Sigmoid colon (tissue), 7 donors: Measurements from ENCODE around the gene FADS1. TPM values are rescaled to one million over a fixed set of nuclear protein-coding genes. Genes with fewer than 3 reads are reported as not detected.

ENCODE experiments used
- DNase-seq: peaks from one replicate; pipeline ENCODE4 v3.0.0-alpha.2; 2019
- H3K27ac ChIP-seq, 4 donors: fragments of 200-600 bp; sonication (generic); one replicate each; pipeline ENCODE4 v1.5.1; 2016 to 2019; ENCODE audit warnings: mild to moderate bottlenecking in 1 of 4
- H3K27me3 ChIP-seq, 3 donors: fragments of 200-600 bp; sonication (generic); one replicate each; pipeline ENCODE4 v1.5.1; 2019; ENCODE audit warnings: mild to moderate bottlenecking in 1 of 3
- H3K36me3 ChIP-seq, 4 donors: fragments of 200-600 bp; sonication (generic); one replicate each; pipeline ENCODE4 v1.5.1; 2016 to 2019
- H3K4me1 ChIP-seq, 4 donors: fragments of 200-600 bp; sonication (generic); one replicate each; pipeline ENCODE4 v1.5.1; 2017 to 2019
- H3K4me3 ChIP-seq, 4 donors: fragments of 200-600 bp; sonication (generic); one replicate each; pipeline ENCODE4 v1.5.1; 2017 to 2019; ENCODE audit warnings: mild to moderate bottlenecking in 2 of 4, moderate library complexity in 1 of 4
- H3K9me3 ChIP-seq, 4 donors: fragments of 200-600 bp in 3 of 4; sonication (generic) in 3 of 4; one replicate each; pipeline versions ENCODE4 v1.5.1 to v1.6.1; 2013 to 2019
- EP300 ChIP-seq, 4 donors: sonication (generic); formaldehyde crosslinking; IDR thresholded peaks; one replicate each; pipeline ENCODE4 v1.6.1; 2017; ENCODE audit warnings: antibody characterized with exemption in 4 of 4
- POLR2A ChIP-seq, 2 donors: fragments of 450-650 bp; IDR thresholded peaks; one replicate each; pipeline ENCODE4 v1.6.1; 2016; ENCODE audit warnings: antibody characterized with exemption in 2 of 2, mild to moderate bottlenecking in 2 of 2, moderate library complexity in 2 of 2
- POLR2AphosphoS5 ChIP-seq, 4 donors: sonication (generic); formaldehyde crosslinking; IDR thresholded peaks; one replicate each; pipeline ENCODE4 v1.6.1; 2017; ENCODE audit warnings: antibody characterized with exemption in 4 of 4
- WGBS, 2 donors: extraction: QIAGEN DNeasy Blood & Tissue Kit; methylation state at CpG; one replicate each; pipeline ENCODE4 v1.1.7; 2013; 5-methylcytosine and 5-hydroxymethylcytosine counted together
- intact Hi-C: fragments of 100-400 bp; cut with DNase I; formaldehyde crosslinking; loops from one replicate; pipeline ENCODE4 v1.15.1; 2023
- polyA plus RNA-seq, 3 donors: library from polyadenylated mRNA; stranded (reverse); fragments of 200-250 nt; gene quantifications; one replicate each; pipeline ENCODE4 v1.2.3, GENCODE V29; 2013
- total RNA-seq, 4 donors: library from RNA; depleted of rRNA; stranded (reverse); fragments of >200 nt; gene quantifications; one replicate each; pipeline ENCODE4 v1.1.0, GENCODE V29; 2016
- TF ChIP-seq, protein P1 (sequence below), 4 experiments: fragments of 450-650 bp in 3 of 4; fragments of 200-600 bp in 1 of 4; IDR thresholded peaks; one replicate each; pipeline ENCODE4 v1.5.1; 2016 to 2019; ENCODE audit warnings: antibody characterized with exemption in 4 of 4, mild to moderate bottlenecking in 3 of 4, moderate library complexity in 2 of 4
- donor health status: healthy with polysubstance abuse.
- donor health status: Bipolar disorder and iron deficiency.
- donor health status: healthy.

Gene FADS1
- total and polyA plus RNA-seq, 7 donors: 1.2 to 17.7 (median 12.6) TPM

GRCh38 chr11:61815790-61816735, 740 bp downstream of the FADS1 start:
- Histone ChIP-seq H3K9me3 (no peaks in the 10 kb centered on the region), H3K27me3 (no peaks in the 10 kb centered on the region), H3K27ac (peak overlapping the region; percentile 90 to 95 (median 94)), H3K4me1 (peaks cover 0 to 22% (median 16%) of the 10 kb centered on the region in 4 donors), H3K36me3 (peaks cover 0 to 18% (median 2%) of the 10 kb centered on the region in 4 donors), H3K4me3 (peak overlapping the region; percentile 53 to 77 (median 65))
- 1% methylated on average over 69 of the region's 69 CpGs for WGBS, 2 donors
- intact Hi-C loops: loop anchor here (2.0 to 5.0 kb wide), 2 partner anchors 23 to 76 kb away; partner anchors contain the start of genes FADS3, FEN1 and TMEM258
- TF ChIP-seq, protein P1, sequence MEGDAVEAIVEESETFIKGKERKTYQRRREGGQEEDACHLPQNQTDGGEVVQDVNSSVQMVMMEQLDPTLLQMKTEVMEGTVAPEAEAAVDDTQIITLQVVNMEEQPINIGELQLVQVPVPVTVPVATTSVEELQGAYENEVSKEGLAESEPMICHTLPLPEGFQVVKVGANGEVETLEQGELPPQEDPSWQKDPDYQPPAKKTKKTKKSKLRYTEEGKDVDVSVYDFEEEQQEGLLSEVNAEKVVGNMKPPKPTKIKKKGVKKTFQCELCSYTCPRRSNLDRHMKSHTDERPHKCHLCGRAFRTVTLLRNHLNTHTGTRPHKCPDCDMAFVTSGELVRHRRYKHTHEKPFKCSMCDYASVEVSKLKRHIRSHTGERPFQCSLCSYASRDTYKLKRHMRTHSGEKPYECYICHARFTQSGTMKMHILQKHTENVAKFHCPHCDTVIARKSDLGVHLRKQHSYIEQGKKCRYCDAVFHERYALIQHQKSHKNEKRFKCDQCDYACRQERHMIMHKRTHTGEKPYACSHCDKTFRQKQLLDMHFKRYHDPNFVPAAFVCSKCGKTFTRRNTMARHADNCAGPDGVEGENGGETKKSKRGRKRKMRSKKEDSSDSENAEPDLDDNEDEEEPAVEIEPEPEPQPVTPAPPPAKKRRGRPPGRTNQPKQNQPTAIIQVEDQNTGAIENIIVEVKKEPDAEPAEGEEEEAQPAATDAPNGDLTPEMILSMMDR (IDR thresholded peaks at IDR 0.05): no peak
- no peak for TF ChIP-seq EP300 (IDR thresholded peaks at IDR 0.05)
- TF ChIP-seq POLR2A (IDR thresholded peaks at IDR 0.05): peak in 1 of 2 donors; percentile 10
- TF ChIP-seq POLR2AphosphoS5 (IDR thresholded peaks at IDR 0.05): peak in 2 of 4 donors; percentile 33 to 48
- DNase-seq: peak; percentile 87

GRCh38 chr11:61814958-61815789, 1.6 kb downstream of the FADS1 start:
- DNase-seq: peak; percentile 98

DNA sequence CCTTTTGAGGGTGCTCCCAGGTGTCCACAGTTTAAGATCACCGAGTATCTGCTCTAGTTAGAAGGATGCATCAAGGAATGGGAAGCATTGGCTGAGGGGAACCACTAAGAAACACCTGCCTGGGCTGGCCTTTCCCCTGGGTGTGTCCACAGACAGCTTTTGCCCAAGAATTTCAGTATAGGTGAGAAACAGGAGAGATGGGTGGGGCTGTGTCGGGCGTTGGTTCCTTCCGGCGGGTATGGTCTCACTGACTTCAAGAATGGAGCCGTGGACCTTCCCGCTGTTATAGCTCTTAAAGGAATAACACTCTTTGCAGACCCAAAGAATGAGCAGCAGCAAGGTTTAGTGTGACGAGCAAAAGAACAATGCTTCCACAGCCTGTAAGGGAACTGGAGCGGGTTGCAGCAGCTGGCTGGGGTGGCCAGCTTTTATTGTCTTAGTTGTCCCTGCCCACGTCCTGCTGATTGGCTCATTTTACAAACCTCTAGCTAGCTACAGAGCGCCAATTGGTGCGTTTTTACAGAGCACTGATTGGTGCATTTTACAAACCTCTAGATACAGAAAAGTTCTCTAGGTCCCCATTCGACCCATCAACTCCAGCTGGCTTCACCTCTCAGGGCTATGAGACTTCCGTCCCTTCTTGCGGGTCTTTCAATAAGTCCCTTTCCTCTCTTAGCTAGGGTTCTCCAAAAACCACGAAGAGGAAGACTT, 2.4 kb downstream of the FADS1 start:
- no peaks in the 10 kb centered on the region for H3K9me3 ChIP-seq

More at GRCh38 chr11:61814958-61815789, 1.6 kb downstream of the FADS1 start:
- peak overlapping the region; percentile 90 to 95 (median 94) for H3K27ac ChIP-seq
- peaks cover 0 to 27% (median 5%) of the 10 kb centered on the region in 4 donors for H3K36me3 ChIP-seq
- peak overlapping the region; percentile 53 to 77 (median 65) for H3K4me3 ChIP-seq
- TF ChIP-seq POLR2AphosphoS5 (IDR thresholded peaks at IDR 0.05): peak; percentile 98 to 99 (median 99)
- TF ChIP-seq EP300 (IDR thresholded peaks at IDR 0.05): no peak
- peak; percentile 87 to 94 for TF ChIP-seq POLR2A (IDR thresholded peaks at IDR 0.05)
- TF ChIP-seq, protein P1 (IDR thresholded peaks at IDR 0.05): no peak
- intact Hi-C loops: loop anchor here (2.0 to 5.0 kb wide), 2 partner anchors 22 to 77 kb away; partner anchors contain the start of genes FADS3, FEN1 and TMEM258
- H3K4me1 ChIP-seq: peaks cover 0 to 22% (median 16%) of the 10 kb centered on the region in 4 donors
- 1 to 2% methylated on average over 66 of the region's 66 CpGs for WGBS, 2 donors
- H3K9me3 ChIP-seq: no peaks in the 10 kb centered on the region
- H3K27me3 ChIP-seq: no peaks in the 10 kb centered on the region

More for the DNA sequence above, 2.4 kb downstream of the FADS1 start:
- TF ChIP-seq EP300 (IDR thresholded peaks at IDR 0.05): no peak
- no peak for TF ChIP-seq POLR2AphosphoS5 (IDR thresholded peaks at IDR 0.05)
- TF ChIP-seq POLR2A (IDR thresholded peaks at IDR 0.05): no peak
- TF ChIP-seq, protein P1 (IDR thresholded peaks at IDR 0.05): no peak
- Histone ChIP-seq H3K27ac (peak overlapping the region; percentile 90 to 95 (median 94)), H3K4me3 (peak overlapping the region; percentile 53 to 77 (median 65)), H3K27me3 (no peaks in the 10 kb centered on the region), H3K36me3 (peaks cover 0 to 35% (median 6%) of the 10 kb centered on the region in 4 donors), H3K4me1 (peaks cover 0 to 22% (median 16%) of the 10 kb centered on the region in 4 donors)
- intact Hi-C loops: loop anchor here (2.0 kb wide), 1 partner anchor 22 kb away; the partner anchor contains the start of genes FEN1 and TMEM258
- DNase-seq: no peak
- WGBS, 2 donors: 38 to 63% methylated on average over 16 of the region's 16 CpGs
